GM19397 (cell line): ENCODE results near the gene HOXD8.
A peak's percentile ranks its signal among the peaks of the same experiment; 100 is the strongest.

Source experiments
- ATAC-seq: cut with Tn5 transposase; IDR thresholded peaks from one replicate; pipeline ENCODE4 v1.9.1; 2021; ENCODE audit warnings: mild to moderate bottlenecking, moderate library complexity; ENCODE audit not compliant: unreplicated experiment

The HOXD8 gene

GRCh38 chr2:176090862-176091261 lies 38.6 kb upstream of the HOXD8 start:
- no peak for ATAC-seq

DNA sequence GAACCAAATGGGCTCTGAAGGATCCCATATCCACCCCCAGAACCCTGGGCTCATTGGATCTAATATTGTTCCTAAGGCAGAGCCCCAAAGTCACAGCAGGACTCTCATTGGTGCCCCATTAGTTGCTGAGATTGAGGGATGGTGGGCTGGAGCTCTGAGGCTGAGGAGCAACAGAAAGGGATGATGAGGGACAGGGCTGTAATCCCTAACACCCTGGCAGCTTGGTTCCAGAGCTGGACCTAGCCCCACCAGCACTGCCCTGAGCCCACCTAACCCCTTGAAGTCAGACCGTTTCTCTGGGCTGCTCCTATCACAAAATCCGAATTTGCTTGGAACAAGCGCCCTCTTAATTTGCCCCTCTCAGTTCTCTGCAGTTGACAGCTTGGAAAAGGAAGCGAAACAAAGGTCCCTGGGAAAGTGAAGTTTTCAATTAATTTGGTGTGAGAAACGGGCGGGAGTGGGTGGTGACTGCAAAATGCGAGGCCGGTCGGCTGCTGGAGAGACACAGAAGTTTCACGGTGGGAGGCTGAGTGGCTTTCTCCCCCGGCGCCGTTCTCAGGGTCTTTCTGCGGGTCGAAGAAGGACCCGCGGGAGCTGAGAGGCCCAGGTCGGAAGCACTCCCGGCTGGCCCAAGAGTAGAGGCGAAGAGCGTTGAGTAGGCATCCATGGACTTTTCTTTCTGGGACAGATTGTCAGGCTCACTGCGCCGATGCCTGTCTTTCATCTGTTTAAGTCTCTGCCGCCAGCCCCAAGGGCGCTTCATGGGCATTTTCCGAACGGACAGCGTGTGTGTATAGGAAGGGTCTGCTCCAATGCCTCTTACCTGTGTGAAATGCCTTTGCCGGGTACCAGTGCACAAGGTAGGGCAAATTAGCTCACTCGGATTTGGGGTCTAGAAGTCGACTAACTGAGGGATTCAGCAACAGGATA lies 37.9 kb upstream of the HOXD8 start:
- ATAC-seq: no peak

DNA sequence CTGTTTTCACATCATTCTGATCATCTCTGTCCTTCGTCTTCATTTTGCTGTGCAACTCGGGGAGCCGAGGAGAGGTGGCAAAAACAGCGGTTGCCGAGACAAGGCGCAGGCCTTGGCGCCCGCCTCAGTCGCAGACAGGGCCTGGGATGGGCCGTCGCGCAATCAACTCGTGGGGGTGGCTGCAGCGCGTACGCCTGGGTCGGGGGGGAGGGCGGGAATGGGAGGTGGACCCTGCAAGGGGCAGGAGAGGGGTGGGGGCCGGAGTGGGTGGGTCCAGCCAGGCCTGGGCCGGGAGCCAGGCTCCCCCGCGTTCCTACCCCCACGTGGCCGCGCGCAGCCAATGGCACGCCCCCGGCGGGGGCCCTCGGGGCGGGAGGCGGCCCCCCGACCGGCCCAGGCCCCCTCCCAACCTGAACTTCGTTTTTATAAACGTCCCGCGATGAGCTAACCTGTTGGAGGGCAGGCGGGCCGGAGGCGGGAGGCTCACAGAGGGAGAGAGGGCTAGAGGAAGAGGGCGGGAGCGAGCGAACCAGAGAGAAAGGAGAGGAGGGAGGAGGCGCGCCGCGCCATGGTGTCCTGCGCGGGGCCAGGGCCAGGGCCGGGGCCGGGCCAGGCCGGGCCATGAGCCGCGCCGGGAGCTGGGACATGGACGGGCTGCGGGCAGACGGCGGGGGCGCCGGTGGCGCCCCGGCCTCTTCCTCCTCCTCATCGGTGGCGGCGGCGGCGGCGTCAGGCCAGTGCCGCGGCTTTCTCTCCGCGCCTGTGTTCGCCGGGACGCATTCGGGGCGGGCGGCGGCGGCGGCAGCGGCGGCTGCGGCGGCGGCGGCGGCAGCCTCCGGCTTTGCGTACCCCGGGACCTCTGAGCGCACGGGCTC lies 37.0 kb upstream of the HOXD8 start, which contains the start of gene HOXD13:
Gene HOXD13 (plus strand): TSS at position 452 of the 875 bp plus-strand sequence. CDS start 170 bp downstream, at position 622.
- ATAC-seq: no peak

GRCh38 chr2:176093145-176093897 lies 36.2 kb upstream of the HOXD8 start:
- no peak for ATAC-seq

DNA sequence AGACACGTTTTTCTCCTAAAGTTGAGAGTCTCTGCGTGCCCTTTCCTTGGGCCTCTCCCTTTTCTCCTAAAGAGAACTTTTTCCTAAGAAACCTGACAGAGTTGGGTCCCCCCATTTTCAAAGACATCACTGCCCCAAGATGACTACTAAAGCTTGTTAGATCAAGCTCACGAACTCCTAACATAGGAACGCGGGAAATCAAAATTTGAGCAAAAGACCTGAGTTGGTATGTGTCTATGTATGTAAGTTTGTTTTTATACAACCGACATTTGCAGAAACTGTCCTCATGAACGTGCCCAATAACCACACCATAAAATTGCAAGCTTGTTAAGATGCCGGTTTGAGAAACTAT lies 35.6 kb upstream of the HOXD8 start:
- ATAC-seq: no peak

- ATAC-seq: no peak
Observed at GRCh38 chr2:176094349-176094748, 35.2 kb upstream of the HOXD8 start.

GRCh38 chr2:176095421-176095820 lies 34.1 kb upstream of the HOXD8 start:
- ATAC-seq: no peak

DNA sequence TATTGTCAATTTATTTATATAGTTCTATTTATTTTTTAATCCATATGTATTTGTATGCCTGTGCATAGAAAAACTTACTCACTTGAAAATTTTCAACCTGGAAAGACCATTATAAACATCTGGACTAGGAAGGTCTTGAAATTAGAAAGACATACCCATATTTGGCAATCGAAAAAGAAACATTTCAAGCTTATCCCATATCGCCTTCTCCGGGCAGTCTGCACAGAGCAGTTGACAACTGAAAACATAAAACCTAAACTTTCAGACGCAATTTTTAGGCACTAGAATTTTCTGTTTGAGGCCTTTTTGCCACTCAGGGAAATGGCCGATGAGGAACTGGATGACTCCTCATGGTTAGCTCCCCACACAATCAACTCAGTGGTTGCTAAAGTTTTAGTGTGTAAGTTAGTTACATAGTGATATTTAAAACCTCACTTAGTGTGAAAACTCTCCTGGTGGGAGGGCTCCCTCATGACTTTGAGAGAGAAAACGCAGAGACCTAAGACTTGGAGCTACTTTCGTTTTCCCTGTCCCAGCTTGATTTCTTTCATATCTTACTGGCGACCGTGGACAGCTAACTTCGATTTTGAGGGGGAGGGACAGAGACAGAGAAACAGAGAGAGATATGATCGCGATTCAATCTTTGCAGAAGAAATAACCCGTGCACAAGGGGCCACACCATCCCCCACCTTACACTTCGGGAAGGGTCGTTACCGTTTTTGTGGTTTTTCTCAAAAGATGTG lies 33.1 kb upstream of the HOXD8 start:
- ATAC-seq: no peak

DNA sequence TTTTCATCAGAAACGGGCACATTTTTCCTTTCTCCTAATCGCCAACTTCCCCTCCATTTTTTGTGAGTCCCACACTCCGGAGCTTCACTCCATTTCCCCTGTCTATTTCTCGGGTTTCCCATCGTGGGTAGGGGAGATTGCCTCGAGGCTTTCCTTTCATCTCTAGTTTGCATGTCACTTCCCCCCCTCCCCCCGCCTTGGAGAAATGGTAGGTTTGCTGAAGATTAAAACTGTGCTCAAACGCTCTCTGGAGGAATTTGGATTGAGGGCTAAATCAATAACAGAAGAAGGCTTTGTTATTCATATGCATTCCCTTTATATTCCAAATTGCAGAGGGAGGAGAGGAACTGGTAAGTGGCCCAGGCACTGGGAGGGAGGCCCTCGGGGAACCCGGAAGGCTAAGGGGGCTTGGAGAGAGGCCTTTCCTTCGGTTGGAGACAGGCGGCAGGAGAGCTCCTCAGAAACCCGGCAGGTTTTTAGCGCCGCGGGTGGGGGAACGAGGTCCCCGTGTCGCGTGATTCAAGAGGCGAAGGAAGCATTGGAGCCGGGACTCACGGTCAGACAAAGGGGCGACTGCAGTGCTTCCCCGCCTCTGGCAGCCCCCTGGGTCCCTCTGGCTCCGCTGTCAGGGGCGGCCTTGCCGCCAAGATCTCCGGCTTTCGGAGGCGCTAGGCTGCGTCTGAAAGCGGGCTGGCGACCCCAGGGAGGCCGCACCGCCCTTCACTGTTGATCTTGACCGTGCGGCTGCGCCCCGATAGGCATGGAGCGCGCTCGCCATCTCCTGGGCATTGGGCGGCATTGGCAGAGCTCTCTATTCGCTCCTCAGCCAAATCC lies 32.3 kb upstream of the HOXD8 start:
- ATAC-seq: peak; percentile 93

DNA sequence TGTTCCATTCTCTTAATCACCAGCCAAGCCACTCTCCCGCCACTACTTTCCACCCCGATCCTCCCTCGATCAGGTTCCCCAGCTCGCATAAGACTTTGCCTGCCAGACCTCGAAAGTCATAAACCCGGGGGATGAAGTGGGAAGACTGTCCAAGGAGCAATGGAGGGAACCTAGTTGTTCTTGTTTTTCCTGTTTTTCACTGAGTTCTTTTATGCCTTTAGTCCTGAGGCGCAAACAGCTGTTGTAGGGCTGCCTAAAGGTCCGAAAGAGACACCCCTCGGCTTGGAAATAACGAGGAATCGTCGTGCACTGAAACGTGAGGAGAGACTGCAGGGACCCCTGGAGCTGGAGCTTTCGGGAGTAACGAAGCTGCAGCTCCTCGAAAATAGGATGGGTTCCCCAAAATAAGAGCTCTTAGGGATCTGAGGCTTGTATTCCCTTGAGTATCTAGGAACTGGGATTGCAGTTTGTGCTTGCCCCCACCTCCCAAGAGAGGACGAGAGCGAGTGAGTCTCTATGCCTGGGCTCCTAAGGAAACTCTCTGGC lies 31.6 kb upstream of the HOXD8 start:
- no peak for ATAC-seq

GRCh38 chr2:176098366-176099158 lies 30.9 kb upstream of the HOXD8 start:
- no peak for ATAC-seq

GRCh38 chr2:176099159-176099727 lies 30.3 kb upstream of the HOXD8 start:
- ATAC-seq: no peak

- ATAC-seq: no peak
Observed at GRCh38 chr2:176099728-176100546, 29.6 kb upstream of the HOXD8 start, which contains the start of gene HOXD12. Gene HOXD12, plus strand, starts transcription at chr2:176099795. Its CDS starts 7 bp downstream, at chr2:176099802.

- ATAC-seq: no peak
Observed at GRCh38 chr2:176100547-176101140, 28.9 kb upstream of the HOXD8 start.

DNA sequence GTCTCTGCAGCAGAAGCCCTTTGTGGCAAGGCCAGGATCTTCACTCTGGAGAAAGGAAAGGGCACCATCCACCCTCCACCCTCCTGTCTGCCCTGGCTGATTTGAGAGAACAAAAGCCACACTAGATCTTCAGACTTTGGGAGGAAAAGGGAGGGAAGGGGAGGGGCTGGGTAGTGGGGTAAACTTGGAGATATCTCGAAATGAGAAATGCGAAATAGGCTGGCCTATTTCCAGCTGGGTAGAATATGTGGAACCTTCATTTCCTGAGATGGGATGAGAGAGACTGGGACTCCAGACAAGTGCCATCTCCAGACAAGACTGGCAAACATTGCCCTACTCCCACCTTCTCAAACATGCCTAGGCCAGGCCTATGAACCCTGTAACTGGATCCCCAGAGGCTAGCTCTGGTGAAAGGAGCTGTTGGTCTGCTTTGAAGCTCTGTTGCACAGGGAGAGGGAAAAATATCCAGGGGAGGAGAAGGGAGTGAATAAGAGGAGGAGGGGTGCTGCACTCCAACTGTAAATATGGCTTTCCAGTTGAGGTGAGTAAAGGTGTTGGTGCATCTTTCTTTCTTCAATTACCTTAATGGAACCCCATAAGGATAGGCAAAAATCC lies 28.2 kb upstream of the HOXD8 start:
- no peak for ATAC-seq

GRCh38 chr2:176101842-176102241 lies 27.7 kb upstream of the HOXD8 start:
- no peak for ATAC-seq
